DOHH2 (cell line): Measurements from ENCODE around the gene CAMTA2.

Source experiments
- H3F3A ChIP-seq: fragments of 200-600 bp; sonication (generic), shearing (Covaris generic); 2 replicates; pipeline ENCODE4 v1.6.0; 2016; ENCODE audit warnings: antibody characterized with exemption, mild to moderate bottlenecking; ENCODE audit not compliant: control insufficient read depth, insufficient read depth
- H3K27ac ChIP-seq: fragments of 200-600 bp; sonication (generic); 2 replicates; pipeline ENCODE4 v1.5.1; 2014; ENCODE audit warnings: low read depth, mild to moderate bottlenecking, low read length, moderate library complexity
- H3K27me3 ChIP-seq: fragments of 200-600 bp; sonication (generic); 2 replicates; pipeline ENCODE4 v1.6.1; 2014; ENCODE audit warnings: mild to moderate bottlenecking, low read length, mixed read lengths; ENCODE audit not compliant: control insufficient read depth
- H3K36me3 ChIP-seq: fragments of 200-600 bp; sonication (generic); 2 replicates; pipeline ENCODE4 v1.6.1; 2014; ENCODE audit warnings: mild to moderate bottlenecking, low read length, moderate library complexity, mixed read lengths; ENCODE audit not compliant: control insufficient read depth
- H3K4me1 ChIP-seq: fragments of 200-600 bp; sonication (generic); 2 replicates; pipeline ENCODE4 v1.6.1; 2014; ENCODE audit warnings: mild to moderate bottlenecking, low read length, mixed read lengths; ENCODE audit not compliant: control insufficient read depth
- H3K4me2 ChIP-seq: fragments of 200-600 bp; sonication (generic); 2 replicates; pipeline ENCODE4 v1.6.0; 2014; ENCODE audit warnings: mild to moderate bottlenecking, low read length, moderate library complexity
- H3K4me3 ChIP-seq: fragments of 200-600 bp; sonication (generic); 2 replicates; pipeline ENCODE4 v1.5.1; 2014; ENCODE audit warnings: mild to moderate bottlenecking, low read length, mixed read lengths
- H3K79me2 ChIP-seq: fragments of 200-600 bp; sonication (generic); 2 replicates; pipeline ENCODE4 v1.6.1; 2014; ENCODE audit warnings: mild to moderate bottlenecking, low read length, mixed read lengths; ENCODE audit not compliant: control insufficient read depth
- H3K9me2 ChIP-seq: fragments of 200-600 bp; sonication (generic); replicated peaks from 2 replicates; pipeline ENCODE4 v1.6.1; 2014; ENCODE audit warnings: mild to moderate bottlenecking, low read length, mixed read lengths; ENCODE audit not compliant: control insufficient read depth
- H3K9me3 ChIP-seq: fragments of 200-600 bp; sonication (generic); 2 replicates; pipeline ENCODE4 v1.6.1; 2014; ENCODE audit warnings: antibody characterized with exemption, low read length, mixed read lengths; ENCODE audit not compliant: control insufficient read depth, insufficient read depth
- H4K20me1 ChIP-seq: fragments of 200-600 bp; sonication (generic); 2 replicates; pipeline ENCODE4 v1.6.0; 2014; ENCODE audit warnings: low read depth, mild to moderate bottlenecking, antibody characterized with exemption, low read length, moderate library complexity; ENCODE audit not compliant: control insufficient read depth, insufficient read depth
- EZH2phosphoT487 ChIP-seq: fragments of 200-600 bp; sonication (generic); IDR thresholded peaks from 2 replicates; pipeline ENCODE4 v1.6.1; 2017; ENCODE audit warnings: borderline replicate concordance, mild to moderate bottlenecking, antibody characterized with exemption, low read length, moderate library complexity, mixed read lengths
- TF ChIP-seq, protein P1 (sequence below): fragments of 200-600 bp; sonication (generic); IDR thresholded peaks from one replicate; pipeline ENCODE4 v1.5.1; 2014; ENCODE audit warnings: antibody characterized with exemption, mild to moderate bottlenecking, low read depth, low read length; ENCODE audit not compliant: poor library complexity, severe bottlenecking

CAMTA2 gene

GRCh38 chr17:5024604-5025003 lies 37.1 kb upstream of the CAMTA2 start:
- no peaks in the 10 kb centered on the region for H3K79me2 ChIP-seq
- no peak overlapping the region for H3K4me3 ChIP-seq
- peaks cover 17% of the 10 kb centered on the region for H3K36me3 ChIP-seq
- no peaks in the 10 kb centered on the region for H3K9me2 ChIP-seq
- no peaks in the 10 kb centered on the region for H4K20me1 ChIP-seq
- no peaks in the 10 kb centered on the region for H3K27me3 ChIP-seq
- H3K4me1 ChIP-seq = no peaks in the 10 kb centered on the region
- H3F3A ChIP-seq = peaks cover 8% of the 10 kb centered on the region
- H3K9me3 ChIP-seq = no peaks in the 10 kb centered on the region
- H3K27ac ChIP-seq = no peak overlapping the region
- no peak for TF ChIP-seq EZH2phosphoT487
- TF ChIP-seq, protein P1, sequence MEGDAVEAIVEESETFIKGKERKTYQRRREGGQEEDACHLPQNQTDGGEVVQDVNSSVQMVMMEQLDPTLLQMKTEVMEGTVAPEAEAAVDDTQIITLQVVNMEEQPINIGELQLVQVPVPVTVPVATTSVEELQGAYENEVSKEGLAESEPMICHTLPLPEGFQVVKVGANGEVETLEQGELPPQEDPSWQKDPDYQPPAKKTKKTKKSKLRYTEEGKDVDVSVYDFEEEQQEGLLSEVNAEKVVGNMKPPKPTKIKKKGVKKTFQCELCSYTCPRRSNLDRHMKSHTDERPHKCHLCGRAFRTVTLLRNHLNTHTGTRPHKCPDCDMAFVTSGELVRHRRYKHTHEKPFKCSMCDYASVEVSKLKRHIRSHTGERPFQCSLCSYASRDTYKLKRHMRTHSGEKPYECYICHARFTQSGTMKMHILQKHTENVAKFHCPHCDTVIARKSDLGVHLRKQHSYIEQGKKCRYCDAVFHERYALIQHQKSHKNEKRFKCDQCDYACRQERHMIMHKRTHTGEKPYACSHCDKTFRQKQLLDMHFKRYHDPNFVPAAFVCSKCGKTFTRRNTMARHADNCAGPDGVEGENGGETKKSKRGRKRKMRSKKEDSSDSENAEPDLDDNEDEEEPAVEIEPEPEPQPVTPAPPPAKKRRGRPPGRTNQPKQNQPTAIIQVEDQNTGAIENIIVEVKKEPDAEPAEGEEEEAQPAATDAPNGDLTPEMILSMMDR = no peak
- H3K4me2 ChIP-seq = no peak overlapping the region

DNA sequence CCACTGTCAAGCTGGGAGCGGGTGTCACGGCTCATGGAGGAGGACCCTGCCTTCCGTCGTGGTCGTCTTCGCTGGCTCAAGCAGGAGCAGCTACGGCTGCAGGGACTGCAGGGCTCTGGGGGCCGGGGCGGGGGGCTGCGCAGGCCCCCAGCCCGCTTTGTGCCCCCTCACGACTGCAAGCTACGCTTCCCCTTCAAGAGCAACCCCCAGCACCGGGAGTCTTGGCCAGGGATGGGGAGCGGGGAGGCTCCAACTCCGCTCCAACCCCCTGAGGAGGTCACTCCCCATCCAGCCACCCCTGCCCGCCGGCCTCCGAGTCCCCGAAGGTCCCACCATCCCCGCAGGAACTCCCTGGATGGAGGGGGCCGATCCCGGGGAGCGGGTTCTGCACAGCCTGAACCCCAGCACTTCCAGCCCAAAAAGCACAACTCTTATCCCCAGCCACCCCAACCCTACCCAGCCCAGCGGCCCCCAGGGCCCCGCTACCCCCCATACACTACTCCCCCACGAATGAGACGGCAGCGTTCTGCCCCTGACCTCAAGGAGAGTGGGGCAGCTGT lies 36.2 kb upstream of the CAMTA2 start:
- Histone ChIP-seq H3K36me3 (peaks cover 17% of the 10 kb centered on the region), H3K4me2 (no peak overlapping the region), H3K4me3 (no peak overlapping the region), H3K9me2 (no peaks in the 10 kb centered on the region), H3K27me3 (no peaks in the 10 kb centered on the region), H4K20me1 (no peaks in the 10 kb centered on the region), H3K4me1 (no peaks in the 10 kb centered on the region), H3F3A (peaks cover 8% of the 10 kb centered on the region), H3K9me3 (no peaks in the 10 kb centered on the region), H3K27ac (no peak overlapping the region), H3K79me2 (no peaks in the 10 kb centered on the region)
- TF ChIP-seq, protein P1 = no peak
- no peak for TF ChIP-seq EZH2phosphoT487

GRCh38 chr17:5022171-5022711 lies 34.8 kb upstream of the CAMTA2 start:
- H3K9me3 ChIP-seq = no peaks in the 10 kb centered on the region
- no peaks in the 10 kb centered on the region for H3K79me2 ChIP-seq
- no peaks in the 10 kb centered on the region for H3K9me2 ChIP-seq
- no peaks in the 10 kb centered on the region for H4K20me1 ChIP-seq
- peaks cover 22% of the 10 kb centered on the region for H3K36me3 ChIP-seq
- no peaks in the 10 kb centered on the region for H3K27me3 ChIP-seq
- no peak for TF ChIP-seq EZH2phosphoT487
- TF ChIP-seq, protein P1 = no peak
- H3K4me2 ChIP-seq = no peak overlapping the region
- peaks cover 5% of the 10 kb centered on the region; the same call in 1 of the 2 replicates for H3F3A ChIP-seq
- H3K4me3 ChIP-seq = no peak overlapping the region
- no peak overlapping the region for H3K27ac ChIP-seq
- H3K4me1 ChIP-seq = peaks cover 6% of the 10 kb centered on the region
